Spleen (tissue), 7 donors: ENCODE measurements around the gene KRR1.

ENCODE experiments used
- POLR2A ChIP-seq, 3 donors: fragments of 450-650 bp; IDR thresholded peaks; one replicate each; pipeline ENCODE4 v1.5.1; 2017; ENCODE audit warnings: antibody characterized with exemption in 3 of 3, mild to moderate bottlenecking in 1 of 3
- POLR2AphosphoS5 ChIP-seq, 3 donors: sonication (generic); formaldehyde crosslinking; IDR thresholded peaks; one replicate each; pipeline ENCODE4 v1.5.1; 2017; ENCODE audit warnings: antibody characterized with exemption in 3 of 3
- TF ChIP-seq, protein P1 (sequence below), 11 experiments: fragments of 200-600 bp in 7 of 11; fragments of 450-650 bp in 4 of 11; sonication (generic) in 4 of 11; IDR thresholded peaks in 8 of 11; conservative IDR thresholded peaks in 3 of 11; 1 replicate in 7 of 11; 2 replicates in 4 of 11; pipeline versions ENCODE4 v1.4.0 to v1.8.0; 2016 to 2021; ENCODE audit warnings: antibody characterized with exemption in 11 of 11, inconsistent platforms in 4 of 11, mild to moderate bottlenecking in 1 of 11
- donor health status: DM: no; HTN: no; CAD: no; lungs with moderate emphysema.
- donor health status: DM: no; HTN: no; CAD: no.
- donor health status: DM: no; HTN: no; CAD: no.

DNA sequence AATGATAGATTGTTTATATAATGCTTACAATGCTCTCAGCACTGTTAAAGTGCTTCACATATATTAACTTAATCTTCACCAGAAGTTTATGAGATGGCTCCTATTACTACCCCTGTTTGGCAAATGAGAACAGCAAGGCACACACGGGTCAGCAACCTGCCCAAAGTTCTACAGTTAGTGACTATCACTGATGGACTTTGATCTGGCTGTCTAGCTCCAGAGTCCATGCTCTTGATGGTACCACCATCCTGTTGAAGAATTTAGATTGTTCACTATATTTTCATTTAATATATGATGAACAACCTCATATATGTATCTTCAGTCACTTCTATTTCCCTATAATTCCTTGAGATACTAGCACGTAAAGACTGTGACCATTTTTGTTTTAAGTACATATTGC lies 20.2 kb downstream of the KRR1 start:
- TF ChIP-seq POLR2A (IDR thresholded peaks at IDR 0.05) = no peak
- TF ChIP-seq, protein P1, sequence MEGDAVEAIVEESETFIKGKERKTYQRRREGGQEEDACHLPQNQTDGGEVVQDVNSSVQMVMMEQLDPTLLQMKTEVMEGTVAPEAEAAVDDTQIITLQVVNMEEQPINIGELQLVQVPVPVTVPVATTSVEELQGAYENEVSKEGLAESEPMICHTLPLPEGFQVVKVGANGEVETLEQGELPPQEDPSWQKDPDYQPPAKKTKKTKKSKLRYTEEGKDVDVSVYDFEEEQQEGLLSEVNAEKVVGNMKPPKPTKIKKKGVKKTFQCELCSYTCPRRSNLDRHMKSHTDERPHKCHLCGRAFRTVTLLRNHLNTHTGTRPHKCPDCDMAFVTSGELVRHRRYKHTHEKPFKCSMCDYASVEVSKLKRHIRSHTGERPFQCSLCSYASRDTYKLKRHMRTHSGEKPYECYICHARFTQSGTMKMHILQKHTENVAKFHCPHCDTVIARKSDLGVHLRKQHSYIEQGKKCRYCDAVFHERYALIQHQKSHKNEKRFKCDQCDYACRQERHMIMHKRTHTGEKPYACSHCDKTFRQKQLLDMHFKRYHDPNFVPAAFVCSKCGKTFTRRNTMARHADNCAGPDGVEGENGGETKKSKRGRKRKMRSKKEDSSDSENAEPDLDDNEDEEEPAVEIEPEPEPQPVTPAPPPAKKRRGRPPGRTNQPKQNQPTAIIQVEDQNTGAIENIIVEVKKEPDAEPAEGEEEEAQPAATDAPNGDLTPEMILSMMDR (IDR thresholded peaks at IDR 0.05 in 8 of 11, conservative IDR thresholded peaks at IDR 0.05 in 3 of 11) = no peak
- no peak for TF ChIP-seq POLR2AphosphoS5 (IDR thresholded peaks at IDR 0.05)
